Measurements from ENCODE around the gene PRND.
"Not testable (repeated sequence)": the region's sequence is repeated elsewhere in the genome, so short reads cannot be mapped to it uniquely, and the experiment has no call there.

Gene PRND

DNA sequence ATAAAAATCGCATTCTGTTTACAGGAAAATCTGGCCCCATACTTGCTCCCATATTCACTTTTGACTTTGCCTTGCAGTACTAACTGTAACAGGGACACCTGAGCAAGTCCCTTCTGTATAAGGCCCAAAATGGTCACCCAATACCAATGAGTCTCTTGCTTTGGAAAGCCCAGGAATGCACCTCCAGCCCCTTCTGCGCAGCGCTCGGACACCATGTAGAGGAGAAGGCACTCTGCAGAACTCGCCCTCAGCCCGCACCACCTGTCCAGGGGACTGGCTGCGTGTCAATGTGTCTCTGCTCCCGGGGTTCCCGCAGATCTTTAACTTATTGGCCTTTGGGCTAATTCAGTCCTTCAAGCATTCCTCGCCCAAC is 746 bp upstream of the PRND start:
- DNase-seq = peak; percentile 17 to 29
- Histone ChIP-seq H3K4ac (ENCODE audit: low read depth, low read length) (no peak overlapping the region), H2AK5ac (ENCODE audit: low read length) (no peak overlapping the region), H4K91ac (ENCODE audit: low read depth, low read length) (no peak overlapping the region), H3K23ac (ENCODE audit: low read length) (no peak overlapping the region), H3K14ac (ENCODE audit: low read length) (no peak overlapping the region), H4K8ac (ENCODE audit: low read depth, low read length) (no peak overlapping the region), H3K4me3 (ENCODE audit: low read depth, low read length) (no peak overlapping the region), H3K9me3 (ENCODE audit: insufficient read depth, low read depth, low read length) (no peaks in the 10 kb centered on the region), H3K4me1 (ENCODE audit: control insufficient read depth in 1 of 2, insufficient read depth in 2 of 2, low read length in 2 of 2) (peaks cover 0 to 2% of the 10 kb centered on the region in 2 experiments), H3K79me1 (ENCODE audit: low read length) (no peaks in the 10 kb centered on the region), H2BK120ac (ENCODE audit: insufficient read depth, low read length, poor library complexity) (no peak overlapping the region), H3K9ac (ENCODE audit: low read length) (no peak overlapping the region), H4K12ac (ENCODE audit: low read depth, low read length) (no peak overlapping the region), H3K79me2 (ENCODE audit: control insufficient read depth, insufficient read depth, low read length, poor library complexity) (no peaks in the 10 kb centered on the region), H3K27ac (ENCODE audit: low read depth, low read length) (no peak overlapping the region), H2AFZ (ENCODE audit: insufficient read depth, low read length, poor library complexity) (no peak overlapping the region), H3K18ac (ENCODE audit: low read length) (no peak overlapping the region), H3K36me3 (ENCODE audit: control insufficient read depth in 1 of 2, insufficient read depth in 2 of 2, low read length in 2 of 2) (no peaks in the 10 kb centered on the region), H2BK12ac (ENCODE audit: low read length) (no peak overlapping the region), H3K4me2 (ENCODE audit: low read length) (peak overlapping the region; percentile 41), H2BK5ac (ENCODE audit: low read depth, low read length, poor library complexity) (no peak overlapping the region), H3K27me3 (ENCODE audit: insufficient read depth, low read length) (no peaks in the 10 kb centered on the region)
- WGBS (ENCODE audit: extremely low coverage, insufficient coverage, insufficient read length) = no CpG with 5 or more reads among the region's 10 CpGs

DNA sequence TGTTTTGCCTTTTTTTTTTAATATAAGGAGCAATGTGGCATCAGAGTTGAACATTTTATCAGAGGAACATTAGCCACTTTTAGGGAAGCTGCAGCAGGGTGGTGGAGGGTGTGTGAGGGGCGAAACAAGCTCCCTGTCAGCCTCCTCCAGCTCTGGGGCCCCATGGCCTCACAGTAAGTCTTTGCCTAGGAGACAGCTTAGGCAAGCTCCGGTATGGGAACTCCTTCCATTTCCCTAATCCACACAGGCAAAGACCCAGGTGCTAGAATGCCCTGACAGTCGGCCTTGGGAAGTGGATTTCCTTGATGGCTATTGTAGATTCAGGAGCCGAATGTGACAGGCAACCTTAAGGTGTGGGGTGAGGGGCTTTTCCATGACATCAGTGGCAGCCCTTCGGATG is 862 bp downstream of the PRND start:
- Histone ChIP-seq H2AFZ (ENCODE audit: insufficient read depth, low read length, poor library complexity) (no peak overlapping the region), H2BK5ac (ENCODE audit: low read depth, low read length, poor library complexity) (no peak overlapping the region), H3K4me3 (ENCODE audit: low read depth, low read length) (no peak overlapping the region), H3K9ac (ENCODE audit: low read length) (no peak overlapping the region), H3K36me3 (ENCODE audit: control insufficient read depth in 1 of 2, insufficient read depth in 2 of 2, low read length in 2 of 2) (no peaks in the 10 kb centered on the region), H4K12ac (ENCODE audit: low read depth, low read length) (no peak overlapping the region), H4K8ac (ENCODE audit: low read depth, low read length) (no peak overlapping the region), H3K4ac (ENCODE audit: low read depth, low read length) (no peak overlapping the region), H4K91ac (ENCODE audit: low read depth, low read length) (no peak overlapping the region), H3K14ac (ENCODE audit: low read length) (no peak overlapping the region), H3K27me3 (ENCODE audit: insufficient read depth, low read length) (no peaks in the 10 kb centered on the region), H3K79me1 (ENCODE audit: low read length) (no peaks in the 10 kb centered on the region), H3K23ac (ENCODE audit: low read length) (no peak overlapping the region), H3K79me2 (ENCODE audit: control insufficient read depth, insufficient read depth, low read length, poor library complexity) (no peaks in the 10 kb centered on the region), H2BK12ac (ENCODE audit: low read length) (no peak overlapping the region), H3K9me3 (ENCODE audit: insufficient read depth, low read depth, low read length) (no peaks in the 10 kb centered on the region), H2BK120ac (ENCODE audit: insufficient read depth, low read length, poor library complexity) (no peak overlapping the region), H3K4me1 (ENCODE audit: control insufficient read depth in 1 of 2, insufficient read depth in 2 of 2, low read length in 2 of 2) (peaks cover 0 to 2% of the 10 kb centered on the region in 2 experiments), H3K27ac (ENCODE audit: low read depth, low read length) (no peak overlapping the region), H2AK5ac (ENCODE audit: low read length) (no peak overlapping the region), H3K4me2 (ENCODE audit: low read length) (no peak overlapping the region), H3K18ac (ENCODE audit: low read length) (no peak overlapping the region)
- DNase-seq = no peak
- WGBS (ENCODE audit: extremely low coverage, insufficient coverage, insufficient read length) = no CpG with 5 or more reads among the region's 5 CpGs

GRCh38 chr20:4722993-4723392 is 1.3 kb downstream of the PRND start:
- no peak overlapping the region for H3K4ac ChIP-seq (ENCODE audit: low read depth, low read length)
- H2AFZ ChIP-seq (ENCODE audit: insufficient read depth, low read length, poor library complexity) = no peak overlapping the region
- no peak overlapping the region for H3K4me3 ChIP-seq (ENCODE audit: low read depth, low read length)
- no peak overlapping the region for H4K91ac ChIP-seq (ENCODE audit: low read depth, low read length)
- no peak overlapping the region for H2BK120ac ChIP-seq (ENCODE audit: insufficient read depth, low read length, poor library complexity)
- H4K8ac ChIP-seq (ENCODE audit: low read depth, low read length) = no peak overlapping the region
- H3K4me1 ChIP-seq (ENCODE audit: control insufficient read depth in 1 of 2, insufficient read depth in 2 of 2, low read length in 2 of 2) = peaks cover 0 to 2% of the 10 kb centered on the region in 2 experiments
- no peak overlapping the region for H2BK5ac ChIP-seq (ENCODE audit: low read depth, low read length, poor library complexity)
- H2BK12ac ChIP-seq (ENCODE audit: low read length) = no peak overlapping the region
- H3K27ac ChIP-seq (ENCODE audit: low read depth, low read length) = no peak overlapping the region
- no peak overlapping the region for H3K18ac ChIP-seq (ENCODE audit: low read length)
- H3K4me2 ChIP-seq (ENCODE audit: low read length) = no peak overlapping the region
- no CpG with 5 or more reads among the region's 4 CpGs for WGBS (ENCODE audit: extremely low coverage, insufficient coverage, insufficient read length)
- no peaks in the 10 kb centered on the region for H3K9me3 ChIP-seq (ENCODE audit: insufficient read depth, low read depth, low read length)
- no peak overlapping the region for H2AK5ac ChIP-seq (ENCODE audit: low read length)
- H3K23ac ChIP-seq (ENCODE audit: low read length) = no peak overlapping the region
- no peaks in the 10 kb centered on the region for H3K27me3 ChIP-seq (ENCODE audit: insufficient read depth, low read length)
- no peaks in the 10 kb centered on the region for H3K79me2 ChIP-seq (ENCODE audit: control insufficient read depth, insufficient read depth, low read length, poor library complexity)
- no peak overlapping the region for H3K9ac ChIP-seq (ENCODE audit: low read length)
- no peak overlapping the region for H3K14ac ChIP-seq (ENCODE audit: low read length)
- no peak overlapping the region for H4K12ac ChIP-seq (ENCODE audit: low read depth, low read length)
- DNase-seq = no peak
- no peaks in the 10 kb centered on the region for H3K79me1 ChIP-seq (ENCODE audit: low read length)
- no peaks in the 10 kb centered on the region for H3K36me3 ChIP-seq (ENCODE audit: control insufficient read depth in 1 of 2, insufficient read depth in 2 of 2, low read length in 2 of 2)

GRCh38 chr20:4723553-4723952 is 1.8 kb downstream of the PRND start:
- not testable (repeated sequence) for H3K4me3 ChIP-seq (ENCODE audit: low read depth, low read length); H3K23ac ChIP-seq (ENCODE audit: low read length); H3K27ac ChIP-seq (ENCODE audit: low read depth, low read length); H2BK12ac ChIP-seq (ENCODE audit: low read length); H3K9me3 ChIP-seq (ENCODE audit: insufficient read depth, low read depth, low read length); H3K36me3 ChIP-seq (ENCODE audit: control insufficient read depth in 1 of 2, insufficient read depth in 2 of 2, low read length in 2 of 2); H2BK120ac ChIP-seq (ENCODE audit: insufficient read depth, low read length, poor library complexity); H3K4me2 ChIP-seq (ENCODE audit: low read length); H2BK5ac ChIP-seq (ENCODE audit: low read depth, low read length, poor library complexity); H3K79me1 ChIP-seq (ENCODE audit: low read length); H3K79me2 ChIP-seq (ENCODE audit: control insufficient read depth, insufficient read depth, low read length, poor library complexity); H4K8ac ChIP-seq (ENCODE audit: low read depth, low read length); H4K91ac ChIP-seq (ENCODE audit: low read depth, low read length); H2AK5ac ChIP-seq (ENCODE audit: low read length); H3K4ac ChIP-seq (ENCODE audit: low read depth, low read length); H3K14ac ChIP-seq (ENCODE audit: low read length); H4K12ac ChIP-seq (ENCODE audit: low read depth, low read length); H3K4me1 ChIP-seq (ENCODE audit: control insufficient read depth in 1 of 2, insufficient read depth in 2 of 2, low read length in 2 of 2); H2AFZ ChIP-seq (ENCODE audit: insufficient read depth, low read length, poor library complexity); H3K27me3 ChIP-seq (ENCODE audit: insufficient read depth, low read length); H3K18ac ChIP-seq (ENCODE audit: low read length); DNase-seq; H3K9ac ChIP-seq (ENCODE audit: low read length)
- no CpG with 5 or more reads among the region's 4 CpGs for WGBS (ENCODE audit: extremely low coverage, insufficient coverage, insufficient read length)

Data from trophoblast cell (in vitro differentiated cells and primary cell).